ENCODE measurements around the gene DCTN1.

DNA sequence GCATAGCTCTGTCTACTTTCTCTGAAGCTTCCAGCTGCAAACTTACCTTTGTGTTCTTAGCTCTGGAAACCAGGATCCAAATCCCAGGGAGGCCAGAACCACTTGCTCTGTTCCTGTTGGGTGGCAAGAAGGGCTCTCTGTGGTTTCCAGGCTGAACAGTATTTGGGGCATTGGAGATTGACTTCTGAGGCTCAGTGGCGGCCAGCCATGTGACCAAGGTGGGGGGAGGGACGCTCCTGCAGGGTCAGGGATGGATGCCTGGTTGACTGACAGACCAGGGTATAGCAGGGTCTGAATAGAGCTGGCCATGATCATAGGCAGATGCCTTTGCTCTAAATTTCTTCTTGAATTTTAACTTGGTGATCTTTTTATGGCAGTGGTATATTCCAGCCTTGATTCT, 52.0 kb downstream of the DCTN1 start:
- TF ChIP-seq EZH2 (IDR thresholded peaks at IDR 0.05; ENCODE audit: borderline replicate concordance, low read depth, low read length, severe bottlenecking) (no peak), POLR2A (IDR thresholded peaks at IDR 0.05; ENCODE audit: low read depth, low read length) (no peak), JUN (IDR thresholded peaks at IDR 0.05; ENCODE audit: borderline replicate concordance, insufficient read depth, insufficient read length, low read depth) (no peak), MYC (IDR thresholded peaks at IDR 0.05; ENCODE audit: low read depth, low read length) (no peak), POLR2AphosphoS5 (IDR thresholded peaks at IDR 0.05; ENCODE audit: insufficient read depth, low read depth, low read length) (no peak)
- TF ChIP-seq, protein P1, sequence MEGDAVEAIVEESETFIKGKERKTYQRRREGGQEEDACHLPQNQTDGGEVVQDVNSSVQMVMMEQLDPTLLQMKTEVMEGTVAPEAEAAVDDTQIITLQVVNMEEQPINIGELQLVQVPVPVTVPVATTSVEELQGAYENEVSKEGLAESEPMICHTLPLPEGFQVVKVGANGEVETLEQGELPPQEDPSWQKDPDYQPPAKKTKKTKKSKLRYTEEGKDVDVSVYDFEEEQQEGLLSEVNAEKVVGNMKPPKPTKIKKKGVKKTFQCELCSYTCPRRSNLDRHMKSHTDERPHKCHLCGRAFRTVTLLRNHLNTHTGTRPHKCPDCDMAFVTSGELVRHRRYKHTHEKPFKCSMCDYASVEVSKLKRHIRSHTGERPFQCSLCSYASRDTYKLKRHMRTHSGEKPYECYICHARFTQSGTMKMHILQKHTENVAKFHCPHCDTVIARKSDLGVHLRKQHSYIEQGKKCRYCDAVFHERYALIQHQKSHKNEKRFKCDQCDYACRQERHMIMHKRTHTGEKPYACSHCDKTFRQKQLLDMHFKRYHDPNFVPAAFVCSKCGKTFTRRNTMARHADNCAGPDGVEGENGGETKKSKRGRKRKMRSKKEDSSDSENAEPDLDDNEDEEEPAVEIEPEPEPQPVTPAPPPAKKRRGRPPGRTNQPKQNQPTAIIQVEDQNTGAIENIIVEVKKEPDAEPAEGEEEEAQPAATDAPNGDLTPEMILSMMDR (IDR thresholded peaks at IDR 0.05; ENCODE audit: extremely low read depth in 1 of 2, insufficient read depth in 1 of 2, low read depth in 1 of 2, low read length in 2 of 2): no peak
- TF ChIP-seq, protein P2, sequence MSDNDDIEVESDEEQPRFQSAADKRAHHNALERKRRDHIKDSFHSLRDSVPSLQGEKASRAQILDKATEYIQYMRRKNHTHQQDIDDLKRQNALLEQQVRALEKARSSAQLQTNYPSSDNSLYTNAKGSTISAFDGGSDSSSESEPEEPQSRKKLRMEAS (IDR thresholded peaks at IDR 0.05; ENCODE audit: insufficient read depth, insufficient read length): no peak
